Measurements from ENCODE around the gene AQP7. TPM values are rescaled to one million over a fixed set of nuclear protein-coding genes. Genes with fewer than 3 reads are reported as not detected.

AQP7 gene
- total RNA-seq, 4 donors from 2014 or later, result 0.15 to 0.57 TPM; not detected in 2

- no peaks in the 10 kb centered on the region for H3K27me3 ChIP-seq
- no peak for TF ChIP-seq POLR2A (IDR thresholded peaks at IDR 0.05)
- TF ChIP-seq CTCF (IDR thresholded peaks at IDR 0.05), result no peak
- H3K4me3 ChIP-seq, result peak overlapping the region in 3 of 4 donors; percentile 70 to 78 (median 72)
- intact Hi-C loops (cut with DNase I), result no loop called here
- H3K4me1 ChIP-seq, result peaks cover 32 to 99% (median 50%) of the 10 kb centered on the region in 3 donors
- peaks cover 16 to 40% (median 24%) of the 10 kb centered on the region in 3 donors for H3K36me3 ChIP-seq
- 81 to 91% methylated on average over 5 to 7 of the region's 15 CpGs for WGBS, 2 donors
- DNase-seq, result no peak
- peak overlapping the region; percentile 75 to 92 (median 92) for H3K27ac ChIP-seq
- no peaks in the 10 kb centered on the region for H3K9me3 ChIP-seq
Observed at GRCh38 chr9:33442125-33442524, 39.8 kb upstream of the AQP7 start.

GRCh38 chr9:33440609-33441008 lies 38.2 kb upstream of the AQP7 start:
- no peak for TF ChIP-seq CTCF (IDR thresholded peaks at IDR 0.05)
- TF ChIP-seq POLR2A (IDR thresholded peaks at IDR 0.05), result peak in 1 of 4 donors; percentile 15
- H3K4me1 ChIP-seq, result peaks cover 41 to 100% (median 55%) of the 10 kb centered on the region in 3 donors
- 100% methylated on average over 1 of the region's 1 CpG for WGBS, 2 donors
- intact Hi-C loops (cut with DNase I), result no loop called here
- peaks cover 16 to 40% (median 19%) of the 10 kb centered on the region in 3 donors for H3K36me3 ChIP-seq
- DNase-seq, result no peak
- peak overlapping the region; percentile 78 to 92 (median 92) for H3K27ac ChIP-seq
- peaks cover 0 to 5% (median 0%) of the 10 kb centered on the region in 4 donors for H3K27me3 ChIP-seq
- H3K4me3 ChIP-seq, result no peak overlapping the region
- no peaks in the 10 kb centered on the region for H3K9me3 ChIP-seq

- Histone ChIP-seq H3K36me3 (peaks cover 14 to 40% (median 17%) of the 10 kb centered on the region in 3 donors), H3K27me3 (peaks cover 0 to 5% (median 0%) of the 10 kb centered on the region in 4 donors), H3K4me3 (no peak overlapping the region), H3K9me3 (no peaks in the 10 kb centered on the region), H3K27ac (peak overlapping the region; percentile 78 to 92 (median 92)), H3K4me1 (peaks cover 41 to 100% (median 55%) of the 10 kb centered on the region in 3 donors)
- WGBS, 2 donors, result 76 to 84% methylated on average over 7 of the region's 7 CpGs
- intact Hi-C loops (cut with DNase I), result no loop called here
- DNase-seq, result no peak
- no peak for TF ChIP-seq POLR2A (IDR thresholded peaks at IDR 0.05)
- TF ChIP-seq CTCF (IDR thresholded peaks at IDR 0.05), result no peak
Observed at GRCh38 chr9:33440204-33440603, 37.8 kb upstream of the AQP7 start.

- DNase-seq, result no peak
- WGBS, 2 donors, result 8 to 38% methylated on average over 2 to 3 of the region's 6 CpGs
- H3K4me3 ChIP-seq, result no peak overlapping the region
- TF ChIP-seq CTCF (IDR thresholded peaks at IDR 0.05), result no peak
- peak in 1 of 4 donors; percentile 9 for TF ChIP-seq POLR2A (IDR thresholded peaks at IDR 0.05)
- H3K27ac ChIP-seq, result peak overlapping the region; percentile 78 to 92 (median 92)
- no peaks in the 10 kb centered on the region for H3K9me3 ChIP-seq
- intact Hi-C loops (cut with DNase I), result no loop called here
- peaks cover 0 to 5% (median 0%) of the 10 kb centered on the region in 4 donors for H3K27me3 ChIP-seq
- H3K4me1 ChIP-seq, result peaks cover 41 to 100% (median 55%) of the 10 kb centered on the region in 3 donors
- peaks cover 11 to 40% (median 12%) of the 10 kb centered on the region in 3 donors for H3K36me3 ChIP-seq
Observed at GRCh38 chr9:33439731-33440130, 37.4 kb upstream of the AQP7 start.

GRCh38 chr9:33438926-33439680 lies 36.7 kb upstream of the AQP7 start:
- peaks cover 41 to 100% (median 55%) of the 10 kb centered on the region in 3 donors for H3K4me1 ChIP-seq
- WGBS, 2 donors, result 60 to 69% methylated on average over 6 to 7 of the region's 7 CpGs
- peak overlapping the region; percentile 78 to 92 (median 92) for H3K27ac ChIP-seq
- peaks cover 0 to 5% (median 0%) of the 10 kb centered on the region in 4 donors for H3K27me3 ChIP-seq
- no peak for DNase-seq
- no peaks in the 10 kb centered on the region for H3K9me3 ChIP-seq
- TF ChIP-seq CTCF (IDR thresholded peaks at IDR 0.05) (no peak), POLR2A (IDR thresholded peaks at IDR 0.05) (no peak)
- no peak overlapping the region for H3K4me3 ChIP-seq
- intact Hi-C loops (cut with DNase I), result no loop called here
- peaks cover 10 to 38% (median 11%) of the 10 kb centered on the region in 3 donors for H3K36me3 ChIP-seq

Data from esophagus squamous epithelium (tissue), 5 donors.